ENCODE measurements around the gene PIP4K2A.

Gene PIP4K2A

GRCh38 chr10:22626784-22627183, 87.6 kb downstream of the PIP4K2A start:
- no peak for TF ChIP-seq SNAI2 (CRISPR knock-in tag; IDR thresholded peaks at IDR 0.05)
- TF ChIP-seq ZNF565 (CRISPR knock-in tag; conservative IDR thresholded peaks at IDR 0.05; ENCODE audit: low read depth) = no peak
- TF ChIP-seq BACH2 (CRISPR knock-in tag; IDR thresholded peaks at IDR 0.05; ENCODE audit: borderline replicate concordance) = no peak
- no peak for TF ChIP-seq POU6F1 (CRISPR knock-in tag; IDR thresholded peaks at IDR 0.05; ENCODE audit: borderline replicate concordance, low read depth)
- no peak for ATAC-seq

GRCh38 chr10:22625516-22626290, 88.7 kb downstream of the PIP4K2A start:
- TF ChIP-seq OSR1 (CRISPR knock-in tag; IDR thresholded peaks at IDR 0.05) = no peak
- peak; percentile 52 for ATAC-seq

GRCh38 chr10:22624287-22624738, 90.1 kb downstream of the PIP4K2A start:
- TF ChIP-seq ZNF8 (CRISPR knock-in tag; IDR thresholded peaks at IDR 0.05) (no peak), ZNF565 (CRISPR knock-in tag; conservative IDR thresholded peaks at IDR 0.05; ENCODE audit: low read depth) (no peak), ZNF70 (CRISPR knock-in tag; IDR thresholded peaks at IDR 0.05) (no peak), OSR1 (CRISPR knock-in tag; IDR thresholded peaks at IDR 0.05) (no peak), ISL1 (CRISPR knock-in tag; IDR thresholded peaks at IDR 0.05) (peak; percentile 39), CREB5 (CRISPR knock-in tag; IDR thresholded peaks at IDR 0.05; ENCODE audit: low read depth) (peak; percentile 38; the same call in 1 of the 2 replicates), ZC3H10 (CRISPR knock-in tag; IDR thresholded peaks at IDR 0.05) (no peak), SNAI2 (CRISPR knock-in tag; IDR thresholded peaks at IDR 0.05) (no peak)
- peak; percentile 58 for ATAC-seq

GRCh38 chr10:22623633-22624253, 90.6 kb downstream of the PIP4K2A start:
- no peak for ATAC-seq
- no peak for TF ChIP-seq SNAI2 (CRISPR knock-in tag; IDR thresholded peaks at IDR 0.05)
- no peak for TF ChIP-seq BACH2 (CRISPR knock-in tag; IDR thresholded peaks at IDR 0.05; ENCODE audit: borderline replicate concordance)
- no peak for TF ChIP-seq ZNF8 (CRISPR knock-in tag; IDR thresholded peaks at IDR 0.05)
- TF ChIP-seq ZNF565 (CRISPR knock-in tag; conservative IDR thresholded peaks at IDR 0.05; ENCODE audit: low read depth) = no peak
- no peak for TF ChIP-seq ZC3H10 (CRISPR knock-in tag; IDR thresholded peaks at IDR 0.05)
- no peak for TF ChIP-seq CSDC2 (CRISPR knock-in tag; IDR thresholded peaks at IDR 0.05)
- TF ChIP-seq ESRRG (CRISPR knock-in tag; IDR thresholded peaks at IDR 0.05) = no peak
- TF ChIP-seq ZFP3 (CRISPR knock-in tag; IDR thresholded peaks at IDR 0.05) = no peak
- no peak for TF ChIP-seq POU6F1 (CRISPR knock-in tag; IDR thresholded peaks at IDR 0.05; ENCODE audit: borderline replicate concordance, low read depth)
- no peak for TF ChIP-seq TCF4 (CRISPR knock-in tag; IDR thresholded peaks at IDR 0.05; ENCODE audit: borderline replicate concordance)
- no peak for TF ChIP-seq PPARA (CRISPR knock-in tag; IDR thresholded peaks at IDR 0.05; ENCODE audit: borderline replicate concordance)
- TF ChIP-seq TOX (CRISPR knock-in tag; IDR thresholded peaks at IDR 0.05; ENCODE audit: borderline replicate concordance) = no peak
- TF ChIP-seq ZFP30 (CRISPR knock-in tag; IDR thresholded peaks at IDR 0.05) = no peak
- no peak for TF ChIP-seq CREB5 (CRISPR knock-in tag; IDR thresholded peaks at IDR 0.05; ENCODE audit: low read depth)
- TF ChIP-seq GLIS3 (CRISPR knock-in tag; IDR thresholded peaks at IDR 0.05) = no peak
- TF ChIP-seq PATZ1 (CRISPR knock-in tag; IDR thresholded peaks at IDR 0.05; ENCODE audit: borderline replicate concordance) = no peak

Data from SK-N-SH treated with all-trans-retinoic acid at 6 μM for 48 hours (cell line).